Measurements from ENCODE around the gene HOXA9. TPM values are rescaled to one million over a fixed set of nuclear protein-coding genes. Genes with fewer than 3 reads are reported as not detected.

Gene HOXA9
- total RNA-seq, 4 donors from 2014 or later: 5.4 to 10.9 (median 9.0) TPM

DNA sequence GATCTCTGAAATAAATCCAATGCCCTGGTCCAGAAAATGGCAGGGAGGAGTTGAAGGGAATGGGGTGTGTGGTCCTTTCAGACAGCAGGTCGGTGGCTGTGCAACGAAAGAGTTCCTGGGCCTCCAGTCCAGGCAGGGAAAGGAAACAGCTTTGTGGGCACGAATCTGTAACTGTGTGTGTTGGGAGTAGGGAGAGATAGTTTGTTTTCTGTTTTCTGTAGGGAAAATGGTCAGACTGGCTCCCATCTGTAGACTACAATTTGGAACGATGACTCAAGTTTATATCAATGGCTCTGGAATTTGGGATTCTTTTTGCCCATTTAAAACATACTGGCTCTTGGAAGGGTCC lies 2.6 kb upstream of the HOXA9 start:
- TF ChIP-seq CTCF (IDR thresholded peaks at IDR 0.05; ENCODE audit: low read depth): no peak

- no peak for TF ChIP-seq CTCF (IDR thresholded peaks at IDR 0.05; ENCODE audit: low read depth)
Observed at GRCh38 chr7:27166531-27167505, 1.5 kb upstream of the HOXA9 start.

DNA sequence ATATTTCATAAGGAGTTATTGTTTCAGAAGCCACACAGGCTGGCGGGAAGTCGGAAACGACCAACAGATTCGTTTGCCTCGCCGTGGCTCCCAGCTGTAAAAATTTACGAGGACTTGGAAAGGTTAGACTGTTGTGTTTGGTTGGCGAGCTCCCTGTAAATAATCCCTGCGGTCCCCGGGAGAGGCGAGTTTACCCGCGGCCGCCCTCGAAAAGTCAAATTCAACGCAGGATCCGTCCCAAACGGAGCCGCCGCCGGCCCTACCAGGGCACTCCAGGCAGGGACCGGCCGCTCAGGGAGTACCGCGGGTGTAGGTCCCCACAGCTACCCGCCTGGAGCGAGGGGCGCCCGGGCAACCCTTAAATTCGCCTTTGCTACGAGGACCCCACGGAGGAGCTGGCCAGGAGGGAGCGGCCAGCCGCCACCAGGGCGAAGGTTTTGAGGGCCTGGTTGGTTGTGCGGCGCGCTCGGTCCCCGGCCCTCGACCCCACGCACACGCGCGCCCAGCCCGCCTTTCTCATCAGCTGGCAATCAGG lies 726 bp upstream of the HOXA9 start:
- TF ChIP-seq CTCF (IDR thresholded peaks at IDR 0.05; ENCODE audit: low read depth): no peak

DNA sequence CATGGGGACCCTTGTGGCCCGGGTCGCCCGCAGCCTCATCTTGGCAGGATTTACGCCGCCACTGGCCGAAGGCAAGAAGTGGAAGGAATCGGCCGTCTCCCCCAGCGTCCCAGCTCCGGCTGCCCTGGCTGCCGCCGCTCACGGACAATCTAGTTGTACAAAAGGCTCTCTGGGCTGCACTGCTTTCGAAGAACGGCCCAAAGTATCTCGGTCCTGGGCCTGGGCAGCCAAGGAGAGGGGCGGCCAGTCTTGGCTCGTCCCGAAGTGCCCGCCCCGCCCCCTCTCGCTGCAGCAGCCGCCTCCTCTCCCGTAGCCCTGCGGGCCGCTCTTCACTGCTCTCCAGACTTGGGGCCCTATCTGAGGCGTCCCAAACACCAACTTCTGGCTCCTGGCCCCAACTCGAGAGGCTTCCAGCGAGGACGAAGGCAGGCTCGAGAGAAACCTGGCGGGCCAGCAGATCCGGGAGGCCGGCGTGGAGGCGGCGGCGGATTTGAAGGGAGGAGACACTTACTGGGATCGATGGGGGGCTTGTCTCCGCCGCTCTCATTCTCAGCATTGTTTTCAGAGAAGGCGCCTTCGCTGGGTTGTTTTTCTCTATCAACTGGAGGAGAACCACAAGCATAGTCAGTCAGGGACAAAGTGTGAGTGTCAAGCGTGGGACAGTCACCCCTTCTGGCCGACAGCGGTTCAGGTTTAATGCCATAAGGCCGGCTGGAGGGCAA lies 809 bp downstream of the HOXA9 start:
- TF ChIP-seq CTCF (IDR thresholded peaks at IDR 0.05; ENCODE audit: low read depth): no peak

DNA sequence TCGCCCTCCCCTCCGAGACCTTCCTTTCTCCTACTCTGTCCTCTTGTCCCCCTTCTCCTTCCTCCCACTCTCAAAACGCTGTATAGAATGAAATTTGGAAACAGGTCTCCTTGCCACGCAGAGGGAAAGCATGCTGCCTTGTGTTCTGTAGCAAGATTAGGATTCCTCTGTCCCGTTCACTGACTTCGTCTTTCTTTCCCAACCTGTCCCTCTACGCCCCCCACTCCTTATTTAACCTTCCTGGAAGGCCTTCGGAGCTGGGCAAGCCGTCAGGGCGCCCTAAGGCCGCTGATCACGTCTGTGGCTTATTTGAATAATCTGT lies 1.3 kb downstream of the HOXA9 start:
- no peak for TF ChIP-seq CTCF (IDR thresholded peaks at IDR 0.05; ENCODE audit: low read depth)

GRCh38 chr7:27163288-27164044 lies 1.9 kb downstream of the HOXA9 start:
- no peak for TF ChIP-seq CTCF (IDR thresholded peaks at IDR 0.05; ENCODE audit: low read depth)

Data from subcutaneous adipose tissue (tissue), 4 donors.